HEK293T (cell line): Measurements from ENCODE around the gene RSU1.
A peak's percentile ranks its signal among the peaks of the same experiment; 100 is the strongest.

Source experiments
- CTCF ChIA-PET: fragments of 350-600 bp; formaldehyde crosslinking; extraction: SDS; loops from one replicate; lab custom pipeline; 2021; ENCODE audit warnings: antibody characterized with exemption, inconsistent platforms; lab: Yijun Ruan, JAX
- POLR2A ChIA-PET: fragments of 350-600 bp; formaldehyde crosslinking; extraction: SDS; loops from one replicate; lab custom pipeline; 2020; ENCODE audit warnings: antibody characterized with exemption, inconsistent platforms; lab: Yijun Ruan, JAX
- DNase-seq: peaks from one replicate; pipeline ENCODE4 v3.0.0; 2012; ENCODE audit warnings: mixed read lengths; ENCODE audit errors: extremely low spot score
- ARNT ChIP-seq: fragments of 450-650 bp; IDR thresholded peaks from 2 replicates; pipeline ENCODE4 v1.6.1; 2017; ENCODE audit warnings: mild to moderate bottlenecking
- BHLHE40 ChIP-seq: fragments of 450-650 bp; IDR thresholded peaks from 2 replicates; pipeline ENCODE4 v1.6.1; 2016; ENCODE audit warnings: mild to moderate bottlenecking, moderate library complexity, borderline replicate concordance
- CTBP1 ChIP-seq: fragments of 450-650 bp; IDR thresholded peaks from 2 replicates; pipeline ENCODE4 v1.6.1; 2016; ENCODE audit warnings: borderline replicate concordance
- ELF4 ChIP-seq: fragments of 450-650 bp; IDR thresholded peaks from 2 replicates; pipeline ENCODE4 v1.6.1; 2017; ENCODE audit warnings: antibody characterized with exemption
- FOXA1 ChIP-seq: fragments of 450-650 bp; IDR thresholded peaks from 2 replicates; pipeline ENCODE4 v1.6.1; 2016; ENCODE audit warnings: mild to moderate bottlenecking
- FOXK2 ChIP-seq: fragments of 450-650 bp; IDR thresholded peaks from 2 replicates; pipeline ENCODE4 v1.6.1; 2016; ENCODE audit warnings: mild to moderate bottlenecking
- FOXM1 ChIP-seq: fragments of 450-650 bp; IDR thresholded peaks from 2 replicates; pipeline ENCODE4 v1.6.1; 2017; ENCODE audit warnings: mild to moderate bottlenecking, borderline replicate concordance
- HDGF ChIP-seq: fragments of 450-650 bp; IDR thresholded peaks from 2 replicates; pipeline ENCODE4 v1.6.1; 2017; ENCODE audit warnings: antibody characterized with exemption, borderline replicate concordance
- L3MBTL2 ChIP-seq: fragments of 450-650 bp; conservative IDR thresholded peaks from 2 replicates; pipeline ENCODE4 v1.6.1; 2016; ENCODE audit warnings: mild to moderate bottlenecking
- LEF1 ChIP-seq: fragments of 450-650 bp; IDR thresholded peaks from 2 replicates; pipeline ENCODE4 v1.6.1; 2017; ENCODE audit warnings: mild to moderate bottlenecking, borderline replicate concordance
- NFRKB ChIP-seq: fragments of 450-650 bp; IDR thresholded peaks from 2 replicates; pipeline ENCODE4 v1.6.1; 2016; ENCODE audit warnings: mild to moderate bottlenecking, moderate library complexity
- PKNOX1 ChIP-seq: fragments of 450-650 bp; IDR thresholded peaks from 2 replicates; pipeline ENCODE4 v1.6.1; 2016
- SP1 ChIP-seq: fragments of 450-650 bp; IDR thresholded peaks from 2 replicates; pipeline ENCODE4 v1.6.1; 2017
- SUZ12 ChIP-seq: fragments of 450-650 bp; IDR thresholded peaks from 2 replicates; pipeline ENCODE4 v1.6.1; 2016; ENCODE audit warnings: mild to moderate bottlenecking
- TARDBP ChIP-seq: fragments of 450-650 bp; IDR thresholded peaks from 2 replicates; pipeline ENCODE4 v1.6.1; 2016
- ZNF384 ChIP-seq: fragments of 450-650 bp; IDR thresholded peaks from 2 replicates; pipeline ENCODE4 v1.6.1; 2016

RSU1 gene

DNA sequence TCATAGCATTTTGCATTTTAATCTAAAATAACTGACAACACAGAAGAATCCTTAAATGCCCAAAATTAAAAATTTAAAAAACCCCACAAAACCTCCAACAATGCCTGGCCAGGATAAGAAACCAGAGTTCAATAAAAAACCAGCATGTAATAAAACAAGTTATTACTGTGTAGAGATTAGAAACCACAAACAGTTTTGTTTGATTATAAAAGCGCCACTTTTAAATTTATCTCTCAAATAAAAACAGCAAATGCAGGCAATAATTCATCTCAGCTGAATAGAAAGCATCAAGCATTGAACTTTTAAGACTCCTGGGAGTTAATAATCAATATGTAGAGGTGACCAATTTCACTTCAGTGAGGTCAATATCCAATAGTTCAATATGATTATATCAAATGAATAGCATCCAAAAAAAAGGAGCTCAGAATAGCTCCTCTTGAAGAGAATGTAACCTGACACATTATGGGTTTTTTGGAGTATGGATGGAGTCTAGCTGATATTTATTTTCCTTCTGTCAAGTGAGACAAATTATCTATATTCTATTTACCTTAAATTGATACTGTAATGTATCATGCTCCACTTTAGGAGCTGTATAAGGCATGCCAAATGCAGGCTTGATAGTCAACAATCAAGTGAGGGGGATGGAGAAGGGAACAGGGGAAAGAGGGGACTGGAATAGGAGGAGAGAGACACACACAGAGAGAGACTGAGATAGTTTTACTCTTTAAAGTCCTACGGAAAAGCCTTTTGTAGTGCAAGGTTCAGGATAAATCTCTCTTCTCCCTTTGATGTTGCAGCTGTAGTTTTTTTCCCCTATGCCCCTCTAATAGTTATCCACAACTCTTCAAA lies 130.9 kb downstream of the RSU1 start:
- DNase-seq = peak; percentile 10
- peak; percentile 63; the same call in 1 of the 2 replicates for TF ChIP-seq ARNT
- peak; percentile 96 for TF ChIP-seq PKNOX1
- TF ChIP-seq FOXA1 = no peak
- TF ChIP-seq LEF1 = peak; percentile 90
- TF ChIP-seq HDGF = no peak
- TF ChIP-seq L3MBTL2 = no peak
- no peak for TF ChIP-seq FOXK2
- TF ChIP-seq ELF4 = no peak
- no peak for TF ChIP-seq SUZ12
- peak; percentile 84; the same call in 1 of the 2 replicates for TF ChIP-seq CTBP1
- TF ChIP-seq NFRKB = no peak
- no peak for TF ChIP-seq SP1
- no peak for TF ChIP-seq BHLHE40
- no peak for TF ChIP-seq TARDBP
- no peak for TF ChIP-seq ZNF384
- peak; percentile 23; the same call in 1 of the 2 replicates for TF ChIP-seq FOXM1
- CTCF ChIA-PET = no interaction called here

GRCh38 chr10:16685551-16685950 lies 131.7 kb downstream of the RSU1 start:
- TF ChIP-seq NFRKB (no peak), BHLHE40 (no peak), SP1 (no peak), TARDBP (no peak), CTBP1 (no peak), L3MBTL2 (no peak), FOXK2 (no peak), ARNT (no peak), ELF4 (no peak), PKNOX1 (no peak), FOXM1 (no peak), SUZ12 (no peak)
- CTCF ChIA-PET = no interaction called here
- DNase-seq = no peak
- POLR2A ChIA-PET = no interaction called here

More for the DNA sequence above, 130.9 kb downstream of the RSU1 start:
- POLR2A ChIA-PET = no interaction called here

DNA sequence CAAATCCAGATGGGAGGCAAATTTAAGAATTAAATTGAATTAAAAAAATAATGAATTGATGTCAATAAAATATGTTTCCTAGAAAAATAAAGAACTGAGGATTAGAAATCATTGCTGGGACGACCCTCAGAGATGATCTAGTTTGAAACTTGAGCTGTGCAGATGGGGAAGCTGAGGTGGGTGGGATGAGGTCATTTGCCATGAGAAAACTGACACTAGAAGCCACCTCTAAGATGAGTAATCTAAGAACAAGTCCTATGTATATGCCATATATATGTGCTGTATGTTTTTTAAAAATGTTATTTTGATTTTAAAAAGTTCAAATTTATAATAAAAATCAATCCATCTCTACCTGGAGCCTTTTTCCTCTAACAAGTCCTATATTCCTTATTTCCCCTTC lies 135.7 kb downstream of the RSU1 start:
- POLR2A ChIA-PET = no interaction called here
- TF ChIP-seq ELF4 (no peak), SP1 (no peak), BHLHE40 (no peak), LEF1 (no peak), TARDBP (no peak), NFRKB (no peak), ARNT (no peak), PKNOX1 (no peak), FOXA1 (no peak), FOXK2 (no peak), CTBP1 (no peak), HDGF (no peak), L3MBTL2 (no peak)
- CTCF ChIA-PET = no interaction called here
- no peak for DNase-seq

DNA sequence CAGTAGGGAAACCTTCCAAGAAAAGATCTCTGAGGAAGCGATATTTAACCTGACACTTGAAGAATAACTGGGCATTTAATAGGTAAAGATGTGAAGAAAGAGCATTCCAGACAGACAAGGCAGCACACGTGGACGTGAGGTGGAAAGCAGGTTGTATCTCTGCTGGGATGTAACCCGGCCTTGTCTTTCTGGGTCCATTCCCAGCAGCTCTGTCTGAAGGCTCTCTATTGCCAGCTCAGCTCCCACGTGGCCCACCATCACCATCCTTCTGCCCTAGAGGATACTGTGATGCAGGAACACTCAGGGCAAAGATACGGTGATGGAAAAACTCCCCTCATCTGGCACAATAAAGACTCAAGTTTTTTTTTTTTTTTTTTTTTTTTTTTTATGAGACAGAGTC lies 137.7 kb downstream of the RSU1 start:
- TF ChIP-seq HDGF (no peak), CTBP1 (no peak), NFRKB (no peak), SP1 (no peak), PKNOX1 (no peak), ELF4 (no peak), LEF1 (no peak), FOXK2 (no peak), SUZ12 (no peak), FOXM1 (no peak), BHLHE40 (no peak)
- ChIA-PET POLR2A (no interaction called here), CTCF (no interaction called here)
- DNase-seq = no peak

DNA sequence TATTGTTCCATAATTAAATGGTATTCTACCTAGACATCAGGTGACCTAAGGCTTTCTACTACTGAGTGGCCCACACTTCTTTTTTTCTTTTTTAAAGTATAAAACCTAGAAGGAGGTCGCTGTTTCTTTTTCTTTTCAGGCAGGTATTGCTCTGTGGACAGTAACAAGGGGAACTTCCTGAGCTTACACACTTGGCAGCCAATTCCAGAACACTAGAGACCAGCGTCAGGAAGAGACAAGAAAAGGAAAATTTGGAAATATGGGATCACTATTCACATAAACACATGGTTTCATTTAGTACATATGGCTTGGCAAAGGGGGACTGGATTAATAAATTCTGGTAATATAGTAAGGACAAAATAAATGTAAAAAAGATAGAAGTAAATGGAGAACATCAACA lies 141.9 kb downstream of the RSU1 start:
- CTCF ChIA-PET = no interaction called here
- no peak for DNase-seq
- POLR2A ChIA-PET = no interaction called here
- no peak for TF ChIP-seq BHLHE40
- TF ChIP-seq LEF1 = no peak
- no peak for TF ChIP-seq ARNT
- TF ChIP-seq PKNOX1 = no peak
- TF ChIP-seq ELF4 = no peak
- no peak for TF ChIP-seq NFRKB
- TF ChIP-seq TARDBP = no peak
- no peak for TF ChIP-seq FOXM1
- no peak for TF ChIP-seq CTBP1
- no peak for TF ChIP-seq ZNF384
- no peak for TF ChIP-seq HDGF
- TF ChIP-seq FOXK2 = no peak
- no peak for TF ChIP-seq SUZ12
- TF ChIP-seq FOXA1 = no peak
- no peak for TF ChIP-seq L3MBTL2
- TF ChIP-seq SP1 = no peak
